NCI-H2081 treated with DMSO at 0.1 percent for 48 hours (cell line): Measurements from ENCODE around the gene RABL6.
A peak's percentile ranks its signal among the peaks of the same experiment; 100 is the strongest.
"Not testable (repeated sequence)": the region's sequence is repeated elsewhere in the genome, so short reads cannot be mapped to it uniquely, and the experiment has no call there.

Experiments used
- DNase-seq: peaks from one replicate; lab custom pipeline; 2025; lab: John Stamatoyannopoulos, UW

RABL6 gene

GRCh38 chr9:136796238-136796774 lies 11.4 kb upstream of the RABL6 start, which contains the start of gene CCDC183:
Gene CCDC183 (plus strand): TSS chr9:136796338. CDS start chr9:136796398, 60 bp downstream.
- DNase-seq: no peak

GRCh38 chr9:136796775-136797347 lies 10.9 kb upstream of the RABL6 start:
- not testable (repeated sequence) for DNase-seq

GRCh38 chr9:136798708-136799078 lies 9.1 kb upstream of the RABL6 start:
- no peak for DNase-seq

GRCh38 chr9:136799079-136799853 lies 8.5 kb upstream of the RABL6 start:
- no peak for DNase-seq

- peak; percentile 76 for DNase-seq
These were observed 7.7 kb upstream of the RABL6 start for GRCh38 chr9:136799854-136800657.

- no peak for DNase-seq
These were observed 5.4 kb upstream of the RABL6 start for GRCh38 chr9:136802321-136802720.

- DNase-seq: not testable (repeated sequence)
These were observed 4.7 kb upstream of the RABL6 start for GRCh38 chr9:136803009-136803550.

GRCh38 chr9:136803551-136804508 lies 3.9 kb upstream of the RABL6 start:
- no peak for DNase-seq

- no peak for DNase-seq
These were observed 3.1 kb upstream of the RABL6 start for GRCh38 chr9:136804509-136805206.

GRCh38 chr9:136805207-136805740 lies 2.5 kb upstream of the RABL6 start:
- DNase-seq: no peak

- no peak for DNase-seq
These were observed 1.7 kb upstream of the RABL6 start for GRCh38 chr9:136806067-136806466.

- no peak for DNase-seq
These were observed 1.0 kb upstream of the RABL6 start for GRCh38 chr9:136806631-136807201.

- DNase-seq: no peak
These were observed 492 bp downstream of the RABL6 start for GRCh38 chr9:136808075-136808805.

GRCh38 chr9:136808806-136809158 lies 1.0 kb downstream of the RABL6 start:
- no peak for DNase-seq

- DNase-seq: no peak
These were observed 7.1 kb downstream of the RABL6 start for GRCh38 chr9:136814725-136815421.

GRCh38 chr9:136815422-136815782 lies 7.7 kb downstream of the RABL6 start:
- no peak for DNase-seq

- DNase-seq: no peak
These were observed 13.4 kb downstream of the RABL6 start for GRCh38 chr9:136820971-136821825.
